HTERT RPE-1 (cell line): ENCODE results near the gene SLC4A9.
"Not testable (repeated sequence)": the region's sequence is repeated elsewhere in the genome, so short reads cannot be mapped to it uniquely, and the experiment has no call there.

Experiments
- in situ Hi-C: fragments of 300-500 bp; cut with MboI; formaldehyde crosslinking; loops from 4 replicates; pipeline ENCODE4 v1.14.3; 2020; ENCODE audit warnings: low sequenced_read_pairs

The SLC4A9 gene

GRCh38 chr5:140337880-140338279 is 22.1 kb upstream of the SLC4A9 start:
- in situ Hi-C loops = no loop called here

GRCh38 chr5:140338336-140338735 is 21.7 kb upstream of the SLC4A9 start:
- in situ Hi-C loops = no loop called here

GRCh38 chr5:140338908-140339307 is 21.1 kb upstream of the SLC4A9 start:
- in situ Hi-C loops = no loop called here

DNA sequence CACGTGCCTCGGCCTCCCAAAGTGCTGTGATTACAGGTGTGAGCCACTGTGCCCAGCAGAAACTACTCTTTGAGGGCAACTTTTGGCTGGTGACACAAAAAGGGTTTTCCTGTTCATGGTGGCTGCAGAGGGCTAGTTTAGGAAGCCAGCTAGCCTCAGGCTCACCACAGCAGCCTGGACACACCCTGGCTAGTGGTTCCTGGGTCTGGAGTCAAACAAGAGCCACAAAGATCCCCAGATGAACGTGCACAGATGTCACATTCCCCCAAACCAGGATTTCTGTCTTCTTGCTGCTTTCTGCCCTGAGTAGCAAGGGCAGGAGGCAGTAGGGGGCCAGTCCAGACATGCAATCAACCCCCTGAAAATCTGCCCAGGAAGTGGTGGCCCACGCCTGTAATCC is 20.4 kb upstream of the SLC4A9 start:
- in situ Hi-C loops = no loop called here

DNA sequence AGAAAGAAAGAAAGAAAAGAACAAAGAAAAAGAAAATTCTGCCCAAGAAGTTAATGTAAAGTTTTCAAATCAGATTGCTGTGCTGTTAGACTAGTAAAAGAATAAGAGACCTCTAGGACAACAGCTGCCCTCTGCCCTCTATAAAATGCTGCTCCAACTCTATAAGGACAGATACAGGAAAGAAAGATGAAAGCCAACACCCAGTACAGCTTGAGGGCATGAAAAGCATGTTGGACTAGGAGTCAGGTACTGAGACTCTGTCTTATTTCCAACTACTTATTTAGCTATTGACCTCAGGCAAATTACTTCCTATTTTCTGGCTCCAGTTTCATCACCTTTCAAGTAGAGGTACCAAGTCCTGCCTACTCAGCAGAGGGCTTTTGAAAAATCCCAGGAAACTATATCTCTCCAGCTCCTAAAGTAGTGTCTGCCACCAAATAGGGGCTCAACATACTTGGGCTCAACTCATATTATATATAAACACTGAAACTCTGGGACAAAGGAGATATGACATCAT is 19.3 kb upstream of the SLC4A9 start:
- in situ Hi-C loops = no loop called here

- in situ Hi-C loops = no loop called here
Measured at GRCh38 chr5:140341591-140341990, 18.4 kb upstream of the SLC4A9 start.

DNA sequence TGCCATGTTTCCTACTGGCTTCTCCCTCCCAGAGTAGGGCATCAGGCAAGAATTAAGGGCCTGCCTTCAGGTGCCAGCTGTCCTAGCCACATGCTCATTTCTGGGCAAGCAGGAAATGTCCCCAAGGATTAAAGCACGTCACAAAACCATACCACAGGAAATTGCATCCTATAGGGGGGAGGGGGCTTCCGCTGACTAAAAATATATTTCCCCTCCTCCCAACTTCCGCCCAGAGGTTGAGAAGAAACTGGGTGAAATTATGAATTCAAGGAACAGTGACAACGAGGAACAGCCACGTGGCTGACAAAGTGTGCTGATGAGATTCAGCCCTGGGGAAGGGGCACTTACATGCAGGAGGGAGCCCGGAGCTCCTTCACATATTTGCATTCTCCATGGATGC is 17.7 kb upstream of the SLC4A9 start:
- in situ Hi-C loops = no loop called here

- in situ Hi-C loops = no loop called here
Measured at GRCh38 chr5:140342896-140343295, 17.1 kb upstream of the SLC4A9 start.

- in situ Hi-C loops = not testable (repeated sequence)
Measured at GRCh38 chr5:140343849-140344248, 16.1 kb upstream of the SLC4A9 start.

- in situ Hi-C loops = no loop called here
Measured at GRCh38 chr5:140344683-140345423, 15.1 kb upstream of the SLC4A9 start.

- in situ Hi-C loops = no loop called here
Measured at GRCh38 chr5:140345919-140346347, 14.1 kb upstream of the SLC4A9 start.

DNA sequence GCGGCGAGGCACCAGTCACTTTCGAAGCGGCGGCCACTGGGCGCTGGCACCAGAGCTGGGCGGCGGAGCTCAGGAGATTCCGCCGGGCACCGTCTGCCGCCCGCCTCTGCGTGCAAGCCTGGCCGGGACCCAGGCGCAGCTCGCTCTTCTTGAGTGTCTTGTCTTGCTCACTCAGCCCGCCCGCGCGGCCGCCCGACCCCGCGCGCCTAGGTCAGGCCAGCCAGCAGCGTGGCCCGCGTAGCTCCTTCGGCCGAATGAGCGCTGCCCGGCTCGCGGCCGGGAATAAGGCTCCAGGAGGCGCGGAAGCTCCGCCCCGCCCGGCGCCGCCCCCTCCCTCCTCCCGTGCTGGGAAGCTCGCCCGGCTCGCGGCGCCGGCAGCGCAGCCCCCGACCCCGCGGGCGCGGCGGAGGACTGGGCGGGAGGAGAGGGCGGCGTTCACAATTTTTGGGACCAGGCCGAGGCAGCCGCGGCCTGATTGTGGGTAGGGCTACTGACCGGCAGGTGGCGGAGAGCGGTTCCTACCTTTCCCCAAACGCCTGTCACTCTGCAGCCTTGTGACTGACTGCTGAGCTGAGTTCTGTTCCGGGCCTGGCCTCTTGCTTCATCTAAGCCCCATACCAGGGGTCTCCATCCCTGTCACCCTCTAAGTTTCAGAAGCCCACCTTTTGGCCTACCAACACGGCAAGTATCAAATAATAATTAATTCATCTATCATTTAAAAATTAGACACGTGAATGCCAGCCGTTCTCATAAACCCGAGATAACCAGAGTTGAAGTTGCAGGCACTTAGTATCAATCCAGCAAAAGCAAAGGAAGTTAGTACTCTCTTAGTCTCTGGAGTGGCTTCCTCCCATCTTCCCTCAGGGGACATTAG is 13.4 kb upstream of the SLC4A9 start, which contains the start of gene HBEGF:
TSS of gene HBEGF (minus strand) at position 256 of the 874 bp plus-strand sequence. CDS start 275 bp downstream, outside the sequence.
- in situ Hi-C loops = no loop called here

DNA sequence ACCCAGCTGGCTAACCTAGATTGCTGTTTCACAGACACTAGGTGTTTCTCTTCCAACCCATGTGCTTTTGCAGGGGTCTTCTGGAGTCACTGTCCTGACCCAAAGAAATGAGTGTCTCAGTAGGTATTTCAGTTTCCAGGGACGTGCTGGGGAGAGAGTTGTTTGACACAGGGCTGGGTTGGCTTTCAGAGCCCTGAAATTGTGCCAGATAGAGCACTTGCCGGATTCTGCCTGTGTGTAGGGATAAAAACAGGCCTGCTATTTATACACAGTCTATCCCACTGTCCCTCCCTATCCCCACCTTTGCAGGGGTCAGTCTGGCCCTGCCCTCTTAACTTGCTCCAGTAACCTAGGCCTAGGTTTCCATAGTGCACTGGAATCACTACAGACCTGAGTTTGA is 12.6 kb upstream of the SLC4A9 start:
- in situ Hi-C loops = no loop called here

DNA sequence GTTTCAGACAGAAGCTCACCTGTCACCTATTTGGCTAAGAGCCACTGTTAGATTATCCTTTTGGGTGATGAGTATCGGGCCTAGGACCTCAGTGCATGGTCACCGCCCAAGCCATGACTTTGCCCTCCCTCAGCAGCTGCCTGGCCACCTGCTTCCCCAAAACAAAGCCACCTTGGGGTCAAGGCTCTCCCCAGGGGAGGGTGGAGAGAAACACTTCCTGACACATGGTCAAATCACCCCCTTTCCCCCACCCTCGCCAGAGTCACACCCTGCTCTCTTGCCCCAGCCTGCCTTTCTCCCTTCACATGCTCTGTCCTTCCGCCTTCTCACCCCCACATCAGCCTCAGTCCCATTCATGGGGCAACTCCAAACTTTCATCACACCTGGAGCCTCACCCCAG is 11.9 kb upstream of the SLC4A9 start:
- in situ Hi-C loops = no loop called here

DNA sequence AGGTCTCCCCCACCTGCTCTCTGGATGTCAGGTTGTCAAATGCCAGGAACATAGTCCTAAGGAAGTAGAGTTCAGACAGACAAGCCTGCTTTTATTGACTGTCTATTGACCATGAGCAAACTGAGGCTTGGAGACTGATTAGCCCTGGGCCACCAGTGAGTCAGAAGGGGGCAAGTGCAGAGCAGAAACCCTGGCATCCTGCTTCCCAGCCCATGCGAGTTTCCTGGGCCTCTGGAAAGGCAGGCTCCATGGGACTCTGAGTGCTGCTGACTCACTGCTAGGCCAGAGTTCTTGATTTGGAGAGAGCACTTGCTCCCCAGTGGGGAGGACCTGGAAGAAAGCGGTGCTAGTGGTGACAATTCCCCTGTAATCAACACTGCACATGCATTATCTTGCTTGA is 10.8 kb upstream of the SLC4A9 start:
- in situ Hi-C loops = no loop called here

GRCh38 chr5:140351609-140352334 is 8.2 kb upstream of the SLC4A9 start:
- in situ Hi-C loops = no loop called here

- in situ Hi-C loops = no loop called here
Measured at GRCh38 chr5:140355546-140355945, 4.4 kb upstream of the SLC4A9 start.

- in situ Hi-C loops = no loop called here
Measured at GRCh38 chr5:140356853-140357725, 2.9 kb upstream of the SLC4A9 start.

GRCh38 chr5:140357726-140358093 is 2.3 kb upstream of the SLC4A9 start:
- in situ Hi-C loops = no loop called here

- in situ Hi-C loops = no loop called here
Measured at GRCh38 chr5:140358738-140359310, 1.2 kb upstream of the SLC4A9 start.
